ENCODE measurements around the gene NTMT2.

The NTMT2 gene

DNA sequence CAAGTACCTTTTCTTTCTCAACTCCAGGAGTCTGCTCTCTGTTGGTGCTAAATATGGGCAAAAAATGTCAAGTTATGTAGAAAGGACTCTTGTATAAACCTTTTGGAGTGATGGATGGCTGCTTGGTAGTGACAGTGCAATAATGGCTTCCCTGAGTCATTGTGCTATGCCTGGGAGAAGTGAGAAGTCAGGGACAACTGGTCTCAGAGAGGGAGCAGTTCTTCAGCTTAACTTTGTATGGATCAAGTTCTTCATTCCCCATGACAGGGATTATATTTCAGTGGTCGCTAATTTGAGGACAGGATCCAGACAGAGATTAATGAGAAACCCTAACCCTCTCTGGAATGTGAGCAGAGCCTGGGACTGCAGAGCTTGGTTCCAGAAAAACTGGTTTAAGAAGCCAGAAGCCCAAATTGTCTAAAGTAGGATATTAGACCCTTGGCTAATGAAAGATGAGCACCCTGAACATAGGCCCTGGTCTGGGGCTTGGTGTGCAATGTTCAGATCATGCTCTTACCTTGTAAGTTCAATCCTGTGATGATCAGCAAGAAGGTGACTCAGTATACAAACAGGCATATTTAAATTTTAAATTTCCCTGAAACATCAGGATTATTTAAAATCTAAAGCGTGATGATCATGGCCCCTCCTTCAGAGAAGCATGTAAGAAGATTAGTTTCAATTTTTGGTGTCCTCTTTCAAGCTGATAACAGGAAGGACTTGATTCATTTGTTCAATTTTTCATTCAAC is 50.9 kb downstream of the NTMT2 start:
- TF ChIP-seq FOXM1 (IDR thresholded peaks at IDR 0.05; ENCODE audit: borderline replicate concordance, low read depth): no peak
- TF ChIP-seq NFIC (IDR thresholded peaks at IDR 0.05): no peak
- TF ChIP-seq, protein P1, sequence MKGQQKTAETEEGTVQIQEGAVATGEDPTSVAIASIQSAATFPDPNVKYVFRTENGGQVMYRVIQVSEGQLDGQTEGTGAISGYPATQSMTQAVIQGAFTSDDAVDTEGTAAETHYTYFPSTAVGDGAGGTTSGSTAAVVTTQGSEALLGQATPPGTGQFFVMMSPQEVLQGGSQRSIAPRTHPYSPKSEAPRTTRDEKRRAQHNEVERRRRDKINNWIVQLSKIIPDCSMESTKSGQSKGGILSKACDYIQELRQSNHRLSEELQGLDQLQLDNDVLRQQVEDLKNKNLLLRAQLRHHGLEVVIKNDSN (IDR thresholded peaks at IDR 0.05): no peak
- no peak for TF ChIP-seq TEAD4 (IDR thresholded peaks at IDR 0.05)
- no peak for TF ChIP-seq CEBPB (IDR thresholded peaks at IDR 0.05)
- TF ChIP-seq, protein P2, sequence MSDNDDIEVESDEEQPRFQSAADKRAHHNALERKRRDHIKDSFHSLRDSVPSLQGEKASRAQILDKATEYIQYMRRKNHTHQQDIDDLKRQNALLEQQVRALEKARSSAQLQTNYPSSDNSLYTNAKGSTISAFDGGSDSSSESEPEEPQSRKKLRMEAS (IDR thresholded peaks at IDR 0.05): no peak
- TF ChIP-seq YY1 (IDR thresholded peaks at IDR 0.05; ENCODE audit: low read depth): no peak
- no peak for TF ChIP-seq TAF1 (IDR thresholded peaks at IDR 0.05; ENCODE audit: low read depth)
- TF ChIP-seq, protein P3, sequence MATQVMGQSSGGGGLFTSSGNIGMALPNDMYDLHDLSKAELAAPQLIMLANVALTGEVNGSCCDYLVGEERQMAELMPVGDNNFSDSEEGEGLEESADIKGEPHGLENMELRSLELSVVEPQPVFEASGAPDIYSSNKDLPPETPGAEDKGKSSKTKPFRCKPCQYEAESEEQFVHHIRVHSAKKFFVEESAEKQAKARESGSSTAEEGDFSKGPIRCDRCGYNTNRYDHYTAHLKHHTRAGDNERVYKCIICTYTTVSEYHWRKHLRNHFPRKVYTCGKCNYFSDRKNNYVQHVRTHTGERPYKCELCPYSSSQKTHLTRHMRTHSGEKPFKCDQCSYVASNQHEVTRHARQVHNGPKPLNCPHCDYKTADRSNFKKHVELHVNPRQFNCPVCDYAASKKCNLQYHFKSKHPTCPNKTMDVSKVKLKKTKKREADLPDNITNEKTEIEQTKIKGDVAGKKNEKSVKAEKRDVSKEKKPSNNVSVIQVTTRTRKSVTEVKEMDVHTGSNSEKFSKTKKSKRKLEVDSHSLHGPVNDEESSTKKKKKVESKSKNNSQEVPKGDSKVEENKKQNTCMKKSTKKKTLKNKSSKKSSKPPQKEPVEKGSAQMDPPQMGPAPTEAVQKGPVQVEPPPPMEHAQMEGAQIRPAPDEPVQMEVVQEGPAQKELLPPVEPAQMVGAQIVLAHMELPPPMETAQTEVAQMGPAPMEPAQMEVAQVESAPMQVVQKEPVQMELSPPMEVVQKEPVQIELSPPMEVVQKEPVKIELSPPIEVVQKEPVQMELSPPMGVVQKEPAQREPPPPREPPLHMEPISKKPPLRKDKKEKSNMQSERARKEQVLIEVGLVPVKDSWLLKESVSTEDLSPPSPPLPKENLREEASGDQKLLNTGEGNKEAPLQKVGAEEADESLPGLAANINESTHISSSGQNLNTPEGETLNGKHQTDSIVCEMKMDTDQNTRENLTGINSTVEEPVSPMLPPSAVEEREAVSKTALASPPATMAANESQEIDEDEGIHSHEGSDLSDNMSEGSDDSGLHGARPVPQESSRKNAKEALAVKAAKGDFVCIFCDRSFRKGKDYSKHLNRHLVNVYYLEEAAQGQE (IDR thresholded peaks at IDR 0.05; ENCODE audit: low read depth): no peak
- no peak for TF ChIP-seq EGR1 (IDR thresholded peaks at IDR 0.05)
- TF ChIP-seq RAD21 (IDR thresholded peaks at IDR 0.05; ENCODE audit: low read depth): no peak
- no peak for TF ChIP-seq CREB1 (IDR thresholded peaks at IDR 0.05; ENCODE audit: low read depth)
- no peak for TF ChIP-seq EP300 (IDR thresholded peaks at IDR 0.05; ENCODE audit: borderline replicate concordance)
- TF ChIP-seq ZBTB7A (IDR thresholded peaks at IDR 0.05; ENCODE audit: low read depth): no peak
- no peak for TF ChIP-seq TCF12 (IDR thresholded peaks at IDR 0.05; ENCODE audit: low read depth)

DNA sequence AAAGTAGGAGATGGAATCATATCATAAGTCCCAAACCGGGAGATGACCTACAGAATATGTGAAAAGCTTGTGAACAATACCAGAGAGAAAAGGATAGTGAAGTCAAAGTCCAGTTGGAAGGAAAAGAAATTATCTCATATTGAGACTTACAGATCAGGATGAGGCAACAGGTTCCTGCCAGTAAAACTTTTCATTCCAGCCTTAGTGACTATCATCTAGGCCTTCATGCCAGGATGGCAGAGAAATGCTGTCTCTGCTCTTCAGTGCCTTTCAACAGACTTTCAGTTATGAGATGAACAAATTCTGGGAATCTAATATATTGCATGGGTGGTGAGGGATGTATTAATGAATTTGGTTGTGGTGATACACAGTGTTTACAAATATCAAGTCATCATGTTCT is 52.3 kb downstream of the NTMT2 start:
- TF ChIP-seq RAD21 (IDR thresholded peaks at IDR 0.05; ENCODE audit: low read depth): no peak
- TF ChIP-seq CEBPB (IDR thresholded peaks at IDR 0.05): no peak
- no peak for TF ChIP-seq EGR1 (IDR thresholded peaks at IDR 0.05)
- TF ChIP-seq, protein P1 (IDR thresholded peaks at IDR 0.05): no peak
- TF ChIP-seq CREB1 (IDR thresholded peaks at IDR 0.05; ENCODE audit: low read depth): no peak
- TF ChIP-seq TCF12 (IDR thresholded peaks at IDR 0.05; ENCODE audit: low read depth): no peak
- no peak for TF ChIP-seq YY1 (IDR thresholded peaks at IDR 0.05; ENCODE audit: low read depth)
- no peak for TF ChIP-seq TEAD4 (IDR thresholded peaks at IDR 0.05)
- TF ChIP-seq TAF1 (IDR thresholded peaks at IDR 0.05; ENCODE audit: low read depth): no peak
- TF ChIP-seq EP300 (IDR thresholded peaks at IDR 0.05; ENCODE audit: borderline replicate concordance): no peak
- TF ChIP-seq ZBTB7A (IDR thresholded peaks at IDR 0.05; ENCODE audit: low read depth): no peak
- TF ChIP-seq, protein P3 (IDR thresholded peaks at IDR 0.05; ENCODE audit: low read depth): no peak
- no peak for TF ChIP-seq NFIC (IDR thresholded peaks at IDR 0.05)
- TF ChIP-seq, protein P2 (IDR thresholded peaks at IDR 0.05): no peak
- TF ChIP-seq FOXM1 (IDR thresholded peaks at IDR 0.05; ENCODE audit: borderline replicate concordance, low read depth): no peak

DNA sequence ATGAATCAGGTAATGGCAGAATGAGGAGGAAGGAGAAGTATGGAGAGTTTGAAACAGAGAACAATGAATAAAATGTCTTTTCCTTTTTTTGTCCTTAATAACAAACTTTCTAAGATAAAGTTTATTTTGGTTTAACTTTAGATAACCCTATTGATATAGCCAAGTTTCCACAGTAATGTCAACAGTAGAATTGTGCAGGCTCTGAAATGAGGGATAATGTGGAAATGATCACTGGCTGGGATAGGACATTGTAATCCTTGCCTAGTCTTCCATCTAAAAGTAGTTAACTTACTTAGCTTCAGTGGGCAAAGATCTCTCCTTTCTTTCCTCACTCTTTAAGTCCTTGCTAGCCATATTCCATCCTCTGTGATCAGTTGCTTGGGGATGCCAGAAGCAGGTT is 52.8 kb downstream of the NTMT2 start:
- TF ChIP-seq TEAD4 (IDR thresholded peaks at IDR 0.05) (no peak), CEBPB (IDR thresholded peaks at IDR 0.05) (no peak), EGR1 (IDR thresholded peaks at IDR 0.05) (no peak), YY1 (IDR thresholded peaks at IDR 0.05; ENCODE audit: low read depth) (no peak), CREB1 (IDR thresholded peaks at IDR 0.05; ENCODE audit: low read depth) (no peak), NFIC (IDR thresholded peaks at IDR 0.05) (no peak), EP300 (IDR thresholded peaks at IDR 0.05; ENCODE audit: borderline replicate concordance) (no peak), FOXM1 (IDR thresholded peaks at IDR 0.05; ENCODE audit: borderline replicate concordance, low read depth) (no peak), TAF1 (IDR thresholded peaks at IDR 0.05; ENCODE audit: low read depth) (no peak), ZBTB7A (IDR thresholded peaks at IDR 0.05; ENCODE audit: low read depth) (no peak)
- TF ChIP-seq, protein P2 (IDR thresholded peaks at IDR 0.05): no peak
- TF ChIP-seq, protein P1 (IDR thresholded peaks at IDR 0.05): no peak

DNA sequence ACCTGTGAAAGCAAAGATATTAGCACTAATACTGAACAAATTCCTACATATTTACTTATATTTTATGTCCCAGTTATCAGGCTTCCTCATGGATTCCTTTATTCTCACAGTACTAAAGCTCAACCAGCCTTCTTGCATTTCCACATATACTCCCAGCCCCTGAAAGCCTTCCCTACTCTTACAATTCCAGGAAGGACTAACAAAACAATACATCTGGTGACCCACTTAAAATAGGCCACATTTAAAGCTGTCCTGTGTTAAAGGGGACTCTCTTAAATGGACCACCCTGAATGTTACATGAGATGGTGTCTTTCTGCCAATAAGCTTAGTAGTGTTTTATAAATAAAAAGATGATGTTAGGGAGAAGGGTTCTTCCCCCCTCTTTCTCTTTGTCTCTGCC is 54.4 kb downstream of the NTMT2 start:
- TF ChIP-seq, protein P2 (IDR thresholded peaks at IDR 0.05): no peak
- TF ChIP-seq RAD21 (IDR thresholded peaks at IDR 0.05; ENCODE audit: low read depth) (no peak), EP300 (IDR thresholded peaks at IDR 0.05; ENCODE audit: borderline replicate concordance) (no peak), TAF1 (IDR thresholded peaks at IDR 0.05; ENCODE audit: low read depth) (no peak), NFIC (IDR thresholded peaks at IDR 0.05) (no peak), TCF12 (IDR thresholded peaks at IDR 0.05; ENCODE audit: low read depth) (no peak), TEAD4 (IDR thresholded peaks at IDR 0.05) (no peak), CEBPB (IDR thresholded peaks at IDR 0.05) (no peak), YY1 (IDR thresholded peaks at IDR 0.05; ENCODE audit: low read depth) (no peak), FOXM1 (IDR thresholded peaks at IDR 0.05; ENCODE audit: borderline replicate concordance, low read depth) (no peak), EGR1 (IDR thresholded peaks at IDR 0.05) (no peak), ZBTB7A (IDR thresholded peaks at IDR 0.05; ENCODE audit: low read depth) (no peak)
- TF ChIP-seq, protein P3 (IDR thresholded peaks at IDR 0.05; ENCODE audit: low read depth): no peak
- TF ChIP-seq, protein P1 (IDR thresholded peaks at IDR 0.05): no peak
